Posterior vena cava (tissue), 2 donors: ENCODE data around the gene PTPRJ. TPM values are rescaled to one million over a fixed set of nuclear protein-coding genes. Genes with fewer than 3 reads are reported as not detected.
"Not testable (repeated sequence)": the region's sequence is repeated elsewhere in the genome, so short reads cannot be mapped to it uniquely, and the experiment has no call there.

Source experiments
- DNase-seq: peaks from one replicate; pipeline ENCODE4 v3.0.0-alpha.2; 2020; ENCODE audit warnings: low spot score
- intact Hi-C, 2 donors: fragments of 100-400 bp; cut with DNase I; formaldehyde crosslinking; loops; one replicate each; pipeline versions ENCODE4 v1.14.1 to v1.14.2; 2022 to 2023
- total RNA-seq, 2 donors: library from RNA; stranded (reverse); fragmentation: NEBNext Ultra II Directional; extraction: Animal tissue kit (Norgen Biotek cat#: 25700); gene quantifications; one replicate each; pipeline ENCODE4 v1.2.1, GENCODE V29; 2021
- donor health status: DM: yes; HTN: yes; CAD: no.
- donor health status: DM: yes; HTN: yes; CAD: no.

PTPRJ gene
- total RNA-seq, 2 donors from 2014 or later: 17.4 to 19.7 TPM

DNA sequence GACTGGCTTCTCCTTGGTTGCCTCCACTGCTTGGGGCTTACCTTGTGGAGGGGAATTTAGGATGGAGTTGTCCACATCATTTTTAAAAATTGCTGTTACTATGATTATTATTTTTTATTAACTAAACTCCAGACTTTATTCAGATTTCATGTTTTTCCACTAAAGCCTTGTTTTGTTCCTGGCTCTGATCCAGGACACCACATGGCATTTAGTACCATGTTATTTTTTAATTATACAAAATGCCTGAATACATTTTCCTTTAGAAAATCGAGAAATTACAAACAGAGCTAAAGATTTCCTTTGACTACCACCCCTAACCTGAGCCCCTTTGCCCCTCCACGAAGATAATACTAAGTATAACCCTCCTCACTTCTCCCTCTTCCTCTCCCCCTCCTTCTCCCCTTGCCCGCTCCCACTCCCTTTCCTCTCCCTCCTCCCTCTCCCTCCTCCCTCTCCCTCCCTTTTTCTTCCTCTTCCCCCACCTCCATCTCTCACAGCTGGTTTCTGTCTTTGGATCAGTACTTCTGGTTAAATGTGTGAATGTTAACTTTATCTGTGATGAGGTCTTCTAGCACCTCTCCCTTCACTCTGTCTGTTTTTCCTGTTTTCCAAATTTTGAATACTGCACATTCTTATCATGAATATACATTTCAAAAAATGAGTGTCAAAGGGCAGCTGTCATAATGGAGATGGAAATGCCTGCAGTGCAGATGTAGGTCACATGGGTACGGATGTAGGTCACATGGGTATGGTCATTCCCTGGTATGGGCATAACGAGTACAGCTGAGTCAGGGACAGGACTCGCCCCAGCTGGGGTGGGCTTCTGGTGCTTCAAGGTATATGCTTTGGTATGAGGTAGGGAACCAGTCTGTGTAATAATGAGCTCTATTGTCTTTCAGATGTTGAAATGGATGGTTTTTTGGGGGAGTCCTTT lies 181.9 kb downstream of the PTPRJ start:
- intact Hi-C loops: no loop called here
- DNase-seq: no peak

DNA sequence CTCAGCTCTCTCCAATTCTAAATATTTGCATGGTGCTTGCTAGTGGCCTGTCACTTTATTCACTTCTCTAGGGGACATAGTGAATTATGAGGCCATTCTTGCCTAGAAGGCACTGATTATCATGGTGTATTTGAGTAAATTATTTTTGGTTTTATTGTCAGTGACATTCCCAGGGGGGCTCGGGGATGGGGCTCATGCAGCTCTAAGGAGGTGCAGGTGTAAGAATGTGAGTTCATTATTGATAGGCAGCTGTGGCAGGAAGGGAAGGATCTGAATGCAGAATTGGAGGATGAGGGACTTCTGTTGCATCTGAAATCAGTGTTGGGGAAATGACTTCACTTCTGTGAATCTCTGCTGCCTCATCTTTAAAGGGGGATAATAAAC lies 182.5 kb downstream of the PTPRJ start:
- DNase-seq: no peak
- intact Hi-C loops: no loop called here

- no peak for DNase-seq
- intact Hi-C loops: no loop called here
These were observed 183.2 kb downstream of the PTPRJ start for GRCh38 chr11:48163360-48164100.

DNA sequence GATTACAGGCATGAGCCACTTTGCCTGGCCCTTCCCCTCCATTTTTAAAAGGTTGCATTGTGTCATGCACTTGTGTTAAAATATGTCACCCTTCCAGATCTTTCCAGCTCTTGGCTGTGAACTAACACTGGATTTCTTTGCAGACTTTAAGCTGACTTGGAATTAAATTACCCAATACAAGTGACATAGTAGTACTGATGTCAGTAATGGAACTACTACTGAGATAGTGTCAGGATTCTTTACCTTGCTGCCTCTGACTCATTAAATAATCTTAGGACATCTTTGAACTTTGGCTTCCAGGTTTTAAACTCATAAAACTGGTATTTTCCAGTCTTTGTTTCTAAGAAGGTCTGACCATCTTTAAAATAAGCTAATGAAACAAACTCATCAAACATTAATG lies 184.5 kb downstream of the PTPRJ start:
- DNase-seq: no peak
- intact Hi-C loops: no loop called here

- DNase-seq: no peak
- intact Hi-C loops: no loop called here
These were observed 185.1 kb downstream of the PTPRJ start for GRCh38 chr11:48165426-48165825.

GRCh38 chr11:48167380-48167779 lies 187.0 kb downstream of the PTPRJ start:
- intact Hi-C loops: no loop called here

DNA sequence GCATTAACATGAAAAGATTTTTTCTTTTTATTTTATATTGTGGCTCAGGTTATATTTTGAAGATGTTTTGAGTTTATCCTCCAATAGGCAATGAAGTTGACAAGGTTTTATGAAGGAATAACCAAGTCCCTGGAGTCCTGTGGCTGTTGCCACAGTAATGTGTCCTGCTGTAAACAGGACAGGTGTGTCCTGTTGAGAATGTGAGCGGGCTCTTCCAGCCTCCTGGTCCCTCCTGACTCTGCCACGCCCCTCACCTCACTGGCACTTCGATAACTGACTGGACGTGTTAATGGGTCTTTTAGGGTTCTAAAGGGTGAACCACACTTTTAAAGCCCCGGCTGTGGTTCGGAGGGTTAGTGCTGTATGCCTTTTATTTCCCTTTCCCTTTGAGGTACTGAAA lies 188.5 kb downstream of the PTPRJ start:
- DNase-seq: no peak
- intact Hi-C loops: no loop called here

More at GRCh38 chr11:48167380-48167779, 187.0 kb downstream of the PTPRJ start:
- DNase-seq: no peak

DNA sequence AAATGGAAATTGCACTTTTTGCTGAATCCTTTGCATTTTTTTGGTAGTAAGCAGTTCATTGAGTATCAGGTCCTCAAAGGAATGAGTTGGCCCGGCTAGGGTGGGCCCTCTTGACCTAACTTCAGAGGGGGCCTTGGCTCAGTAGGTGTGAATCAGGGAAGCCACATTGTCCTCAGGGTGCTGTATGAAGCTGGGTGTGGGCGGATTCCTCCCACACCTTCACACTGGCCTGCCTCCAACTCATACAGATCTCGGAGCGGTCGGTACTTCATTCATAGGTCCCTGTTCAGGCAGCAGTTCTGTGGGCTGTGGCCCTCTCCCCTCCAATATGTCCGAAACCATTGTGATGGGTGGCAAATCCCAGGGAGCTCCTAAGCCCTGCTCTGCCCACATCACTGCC lies 188.9 kb downstream of the PTPRJ start:
- intact Hi-C loops: no loop called here
- DNase-seq: no peak

DNA sequence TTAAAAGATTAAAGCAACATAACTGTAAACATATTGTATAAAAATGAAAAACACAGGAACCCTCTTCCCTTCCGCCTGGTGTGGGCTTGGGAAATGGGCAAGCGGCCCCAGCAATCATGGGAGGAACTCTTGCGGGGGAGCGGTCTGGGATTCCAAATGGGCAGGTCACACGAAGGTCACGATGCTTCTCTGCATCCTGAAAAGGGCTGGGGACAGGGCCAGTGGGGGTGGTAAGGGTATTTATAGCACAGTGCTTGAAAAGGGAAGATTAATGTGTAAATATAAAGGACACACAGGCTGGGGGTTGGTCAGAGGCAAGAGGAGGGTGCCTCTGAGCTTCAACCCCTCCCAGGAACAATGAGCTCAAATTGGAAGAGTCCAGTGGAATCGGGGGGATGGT lies 189.4 kb downstream of the PTPRJ start:
- no peak for DNase-seq
- intact Hi-C loops: no loop called here

DNA sequence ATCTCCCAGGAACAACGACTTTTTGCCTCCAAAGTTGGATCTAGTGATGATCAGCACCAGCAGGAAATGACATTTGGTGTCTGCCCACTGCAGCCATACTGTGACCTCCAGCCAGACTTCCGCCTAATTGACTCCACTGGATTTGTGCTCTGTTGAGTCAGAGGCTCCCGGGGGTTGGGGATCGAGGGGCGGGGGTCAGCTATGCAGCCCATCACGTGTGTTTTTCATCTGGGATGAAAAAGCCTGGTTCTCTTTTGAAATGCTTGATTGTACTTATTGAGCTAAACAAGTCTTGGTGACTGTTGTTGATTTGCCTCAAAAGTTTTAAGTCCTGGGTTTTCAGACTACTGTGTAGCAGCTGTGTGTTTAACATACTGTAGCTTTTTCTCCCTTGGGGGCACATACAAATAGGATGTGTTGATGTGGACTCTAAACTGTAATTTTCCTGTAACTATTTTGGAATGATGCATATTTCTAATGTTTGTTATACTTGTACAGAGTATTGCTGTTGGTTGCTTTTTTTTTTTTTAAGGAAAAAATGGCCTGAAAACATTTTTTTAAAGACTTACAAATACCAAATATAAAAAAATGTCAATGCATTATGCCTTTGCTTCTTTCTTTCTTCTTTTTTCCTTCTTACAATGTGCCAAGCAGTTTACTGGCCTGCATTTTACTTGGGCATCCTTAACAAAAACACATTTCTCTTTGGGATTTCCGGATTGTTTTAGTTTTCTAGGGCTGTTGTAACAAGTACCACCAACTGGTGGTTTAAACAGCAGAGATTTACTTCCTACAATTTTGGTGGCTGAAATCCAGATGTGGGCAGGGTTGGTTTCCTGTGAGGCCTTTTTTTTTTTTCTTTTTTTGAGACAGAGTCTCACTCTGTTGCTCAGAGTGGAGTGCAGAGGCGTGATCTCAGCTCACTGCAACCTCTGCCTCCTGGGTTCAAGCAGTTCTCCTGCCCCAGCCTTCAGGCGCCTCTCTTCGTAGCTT lies 190.2 kb downstream of the PTPRJ start:
- intact Hi-C loops: no loop called here
- DNase-seq: no peak

DNA sequence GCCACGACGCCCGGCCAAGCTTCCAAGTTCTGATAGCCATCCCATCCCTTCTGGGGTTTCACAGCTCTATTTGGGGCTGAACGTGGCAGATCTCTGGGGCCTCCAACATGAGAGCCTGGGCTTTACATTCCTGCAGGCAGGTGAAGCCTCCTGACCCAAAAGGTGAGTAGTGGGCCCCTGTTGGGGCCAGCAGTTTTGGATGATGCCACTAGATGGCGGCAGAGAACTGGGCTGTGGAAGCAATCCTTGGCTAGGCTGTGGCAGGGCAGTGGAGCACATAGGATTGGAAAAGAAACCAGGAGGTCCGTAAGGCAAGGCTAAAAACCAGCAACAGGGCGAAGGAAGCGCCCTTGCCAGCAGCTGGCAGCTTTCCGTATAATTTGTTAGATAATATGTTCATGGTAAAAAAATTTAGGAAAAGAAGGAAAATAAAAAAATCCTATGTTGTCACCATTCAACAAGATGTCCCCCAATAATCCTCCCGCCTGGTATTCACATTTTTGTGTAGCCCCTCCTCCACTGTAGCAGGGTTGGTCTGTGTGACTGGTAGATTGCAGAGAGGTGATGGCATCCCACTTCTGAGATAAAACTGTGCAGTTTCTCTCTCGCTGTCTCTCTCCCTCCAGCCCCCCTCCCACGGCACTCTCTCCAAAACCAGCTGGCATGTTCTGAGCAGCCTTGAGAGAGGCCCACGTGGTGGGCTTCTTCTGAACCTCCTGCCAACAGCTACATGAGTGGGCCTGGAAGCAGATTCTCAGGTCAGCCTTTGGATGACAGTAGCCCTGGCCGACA lies 192.7 kb downstream of the PTPRJ start:
- DNase-seq: no peak
- intact Hi-C loops: no loop called here

DNA sequence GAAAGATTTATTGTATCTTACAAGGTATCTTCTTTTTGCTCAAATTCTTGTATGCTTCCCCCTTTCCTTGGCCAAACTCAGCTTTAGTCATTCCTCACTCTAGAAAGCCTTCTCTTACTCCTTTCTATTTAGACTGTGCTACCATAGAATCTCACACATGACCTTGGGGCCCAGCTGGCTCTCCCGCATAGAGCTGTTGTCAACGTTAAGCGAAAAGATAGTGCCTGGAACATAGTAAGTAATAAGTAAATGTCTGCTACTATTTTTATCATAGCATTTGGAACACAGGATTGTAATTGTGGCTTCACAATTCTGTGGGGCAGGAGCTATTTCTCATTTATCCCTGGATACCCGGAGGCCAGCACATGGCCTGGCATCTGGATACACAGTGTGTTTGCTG lies 197.3 kb downstream of the PTPRJ start:
- intact Hi-C loops: no loop called here
- no peak for DNase-seq

DNA sequence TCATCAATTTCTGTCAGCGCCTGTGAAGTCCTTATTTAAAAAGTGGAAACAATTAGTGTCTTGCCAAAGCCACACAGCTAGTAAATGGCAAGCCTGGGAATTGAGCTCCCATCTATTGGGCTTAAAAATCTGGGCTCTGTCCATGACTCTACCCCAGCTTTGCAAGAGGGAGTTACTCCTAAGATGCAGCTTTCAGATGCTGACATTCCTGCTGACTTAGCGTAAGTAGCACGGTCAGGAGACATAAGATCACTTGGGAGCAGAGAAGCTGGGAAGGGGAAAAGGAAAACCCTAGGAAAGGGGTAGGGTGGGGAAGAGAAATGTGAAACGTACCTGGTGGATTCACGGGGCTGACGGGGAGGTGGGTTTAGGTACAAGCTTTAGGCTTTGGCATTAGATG lies 200.3 kb downstream of the PTPRJ start:
- intact Hi-C loops: no loop called here
- no peak for DNase-seq

DNA sequence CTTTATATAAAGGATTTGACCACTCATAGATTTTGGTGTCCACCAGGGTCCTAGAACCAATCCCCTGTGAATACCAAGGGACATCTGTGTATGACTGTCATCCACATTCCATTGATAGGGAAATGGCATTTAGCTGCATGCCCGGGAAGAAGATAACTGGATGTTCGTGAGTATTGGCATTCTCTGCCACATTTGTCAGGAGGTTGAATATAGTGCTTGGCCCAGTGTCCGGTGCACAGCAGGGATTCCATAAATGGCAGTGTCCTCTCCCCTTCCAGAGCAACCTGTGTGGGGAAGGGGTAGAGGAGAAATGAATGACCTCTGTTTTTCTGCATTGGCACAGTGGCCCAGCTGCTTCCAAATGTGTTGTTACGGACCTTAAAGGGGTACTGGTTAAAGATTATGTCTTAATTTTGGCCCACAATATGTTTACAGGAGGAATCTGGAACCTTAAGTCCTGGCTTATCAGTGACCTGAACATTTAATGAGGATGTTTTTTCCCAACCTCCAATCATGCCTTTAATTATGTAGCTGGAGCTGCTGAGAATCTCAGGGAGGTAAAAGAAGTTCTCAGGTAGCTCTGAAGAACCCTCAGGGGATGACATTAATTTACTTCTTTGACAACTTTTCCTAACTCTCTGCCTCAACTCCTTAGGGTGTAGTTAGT lies 202.6 kb downstream of the PTPRJ start:
- intact Hi-C loops: no loop called here
- no peak for DNase-seq

DNA sequence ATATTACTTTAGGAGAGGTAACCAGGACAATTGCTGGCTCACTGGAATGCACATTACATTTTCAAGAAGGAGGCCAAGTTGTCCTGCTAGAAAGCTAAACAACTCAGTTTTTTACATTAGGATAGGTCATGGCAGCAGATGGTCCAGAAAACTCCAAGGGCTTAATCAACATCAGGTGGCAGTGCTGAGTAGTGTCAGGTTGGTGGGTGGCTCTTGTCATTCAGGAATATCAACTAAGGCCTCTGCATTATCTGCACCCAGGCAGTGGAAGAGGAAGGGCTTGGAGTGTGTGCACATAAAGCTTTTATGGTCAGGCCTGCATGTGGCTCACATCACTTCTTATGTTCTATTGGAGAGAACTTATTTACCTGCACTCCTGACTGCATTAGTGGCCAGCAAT lies 204.1 kb downstream of the PTPRJ start:
- DNase-seq: no peak
- intact Hi-C loops: no loop called here

- DNase-seq, intact Hi-C loops: not testable (repeated sequence)
These were observed 210.7 kb downstream of the PTPRJ start for GRCh38 chr11:48190906-48191654.

DNA sequence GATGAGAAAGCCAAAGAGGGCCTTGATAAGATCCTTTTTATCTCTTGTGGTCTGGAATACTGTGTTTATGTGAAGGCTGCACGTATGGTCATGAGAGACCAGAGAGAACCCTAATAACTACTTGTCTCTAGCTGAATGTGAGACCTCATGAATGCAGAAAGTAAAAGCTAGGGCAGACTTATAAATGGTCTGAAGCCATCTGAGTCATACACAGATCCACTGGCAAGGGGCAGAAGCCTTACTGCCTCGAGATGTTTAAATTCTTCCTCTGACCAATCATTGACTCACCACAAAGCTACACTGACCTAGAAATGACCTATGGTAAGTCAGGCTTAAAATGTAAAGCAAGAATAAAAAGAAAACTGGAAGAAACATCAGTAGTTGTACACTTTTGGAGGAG lies 213.5 kb downstream of the PTPRJ start:
- intact Hi-C loops: no loop called here
- DNase-seq: no peak

DNA sequence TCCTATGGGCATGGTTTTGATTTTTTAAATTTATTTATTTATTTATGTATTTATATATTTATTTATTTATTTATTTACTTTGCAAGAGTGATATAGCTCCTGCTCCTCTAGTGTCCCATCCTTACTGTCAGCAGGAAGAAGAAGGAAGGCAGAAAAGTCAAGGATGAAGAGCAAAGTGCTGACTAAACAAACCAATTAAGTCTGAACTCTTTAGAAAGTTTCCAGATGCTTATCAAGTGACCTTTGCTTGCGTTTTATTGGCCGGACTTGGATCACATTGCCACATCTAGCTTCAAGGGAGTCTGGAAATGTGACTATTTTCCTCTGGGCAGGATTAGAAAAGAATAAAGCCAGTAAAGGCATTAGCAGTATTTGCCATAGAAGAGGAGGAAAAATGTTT lies 227.5 kb downstream of the PTPRJ start:
- intact Hi-C loops: no loop called here
- no peak for DNase-seq
